HEK293 (cell line): Measurements from ENCODE around the gene ACTA2.

Source experiments
- CTCF ChIA-PET: fragments of 350-600 bp; formaldehyde crosslinking; extraction: SDS; loops from one replicate; lab custom pipeline; 2021; ENCODE audit warnings: antibody characterized with exemption; lab: Yijun Ruan, JAX
- POLR2A ChIA-PET: fragments of 300-600 bp; formaldehyde crosslinking; extraction: SDS; loops from one replicate; lab custom pipeline; 2020; ENCODE audit warnings: antibody characterized with exemption, inconsistent platforms; lab: Yijun Ruan, JAX
- H3K27ac ChIP-seq: fragments of 200-500 bp; sonication (Bioruptor generic); 2 replicates; pipeline ENCODE4 v1.5.1; 2014; ENCODE audit warnings: low read depth, low read length, control low read depth, inconsistent platforms; ENCODE audit errors: extremely low read depth
- H3K36me3 ChIP-seq, 2 experiments: fragments of 200-500 bp in 1 of 2; sonication (Bioruptor generic) in 1 of 2; 1 replicate in 1 of 2; 2 replicates in 1 of 2; pipeline ENCODE4 v1.5.1; 2014 to 2017; ENCODE audit warnings: inconsistent platforms in 2 of 2, low read length in 2 of 2; ENCODE audit not compliant: control insufficient read depth in 2 of 2, insufficient read depth in 1 of 2
- H3K4me1 ChIP-seq: fragments of 200-500 bp; sonication (Bioruptor generic); 2 replicates; pipeline ENCODE4 v1.5.1; 2014; ENCODE audit warnings: mild to moderate bottlenecking, low read length, inconsistent platforms; ENCODE audit not compliant: control insufficient read depth, insufficient read depth
- H3K4me3 ChIP-seq: 2 replicates; pipeline ENCODE4 v1.5.1; 2011; ENCODE audit warnings: low read depth, mild to moderate bottlenecking, control low read depth, low read length, moderate library complexity
- H3K9me3 ChIP-seq: fragments of 200-500 bp; sonication (Bioruptor generic); 2 replicates; pipeline ENCODE4 v1.5.1; 2014; ENCODE audit warnings: low read depth, low read length, inconsistent platforms; ENCODE audit not compliant: control insufficient read depth, insufficient read depth
- AEBP2 ChIP-seq: fragments of 450-650 bp; formaldehyde crosslinking; IDR thresholded peaks from 2 replicates; pipeline ENCODE4 v1.5.1; 2016; ENCODE audit warnings: missing biosample characterization, missing genetic modification characterization, borderline replicate concordance
- GFI1B ChIP-seq: fragments of 450-650 bp; formaldehyde crosslinking; IDR thresholded peaks from 2 replicates; pipeline ENCODE4 v1.5.1; 2016; ENCODE audit warnings: missing biosample characterization, missing genetic modification characterization
- GLIS2 ChIP-seq: fragments of 450-650 bp; formaldehyde crosslinking; IDR thresholded peaks from 2 replicates; pipeline ENCODE4 v1.5.1; 2016; ENCODE audit warnings: missing biosample characterization, missing genetic modification characterization
- KLF1 ChIP-seq: fragments of 450-650 bp; formaldehyde crosslinking; IDR thresholded peaks from 2 replicates; pipeline ENCODE4 v1.5.1; 2016; ENCODE audit warnings: missing biosample characterization, missing genetic modification characterization
- PBX3 ChIP-seq: sonication (generic); formaldehyde crosslinking; IDR thresholded peaks from 2 replicates; pipeline ENCODE4 v1.8.1; 2022; ENCODE audit warnings: mild to moderate bottlenecking, moderate library complexity, missing genetic modification reagents
- SETDB1 ChIP-seq: IDR thresholded peaks from one replicate; pipeline ENCODE4 v1.6.1; 2017; ENCODE audit warnings: mild to moderate bottlenecking, low read length, moderate library complexity, mixed read lengths; ENCODE audit not compliant: insufficient read length
- ZEB2 ChIP-seq: fragments of 450-650 bp; formaldehyde crosslinking; IDR thresholded peaks from 2 replicates; pipeline ENCODE4 v1.5.1; 2016; ENCODE audit warnings: missing biosample characterization, missing genetic modification characterization
- ZNF121 ChIP-seq: fragments of 450-650 bp; formaldehyde crosslinking; IDR thresholded peaks from 2 replicates; pipeline ENCODE4 v1.5.1; 2016; ENCODE audit warnings: missing biosample characterization, missing genetic modification characterization
- ZNF140 ChIP-seq: fragments of 450-650 bp; formaldehyde crosslinking; IDR thresholded peaks from 2 replicates; pipeline ENCODE4 v1.5.1; 2016; ENCODE audit warnings: missing biosample characterization, missing genetic modification characterization
- ZNF146 ChIP-seq: fragments of 450-650 bp; formaldehyde crosslinking; IDR thresholded peaks from 2 replicates; pipeline ENCODE4 v1.5.1; 2016; ENCODE audit warnings: missing biosample characterization, missing genetic modification characterization
- ZNF16 ChIP-seq: fragments of 450-650 bp; formaldehyde crosslinking; IDR thresholded peaks from 2 replicates; pipeline ENCODE4 v1.5.1; 2016; ENCODE audit warnings: low read depth, missing biosample characterization, missing genetic modification characterization
- ZNF169 ChIP-seq: fragments of 450-650 bp; formaldehyde crosslinking; IDR thresholded peaks from 2 replicates; pipeline ENCODE4 v1.5.1; 2016; ENCODE audit warnings: missing biosample characterization, missing genetic modification characterization
- ZNF175 ChIP-seq: fragments of 450-650 bp; formaldehyde crosslinking; IDR thresholded peaks from 2 replicates; pipeline ENCODE4 v1.5.1; 2016; ENCODE audit warnings: missing biosample characterization, missing genetic modification characterization
- ZNF350 ChIP-seq: fragments of 450-650 bp; formaldehyde crosslinking; IDR thresholded peaks from 2 replicates; pipeline ENCODE4 v1.5.0; 2017; ENCODE audit warnings: missing biosample characterization, mild to moderate bottlenecking, missing genetic modification characterization
- ZNF48 ChIP-seq: fragments of 450-650 bp; formaldehyde crosslinking; IDR thresholded peaks from 2 replicates; pipeline ENCODE4 v1.5.1; 2016; ENCODE audit warnings: missing biosample characterization, missing genetic modification characterization
- ZNF510 ChIP-seq: fragments of 450-650 bp; formaldehyde crosslinking; IDR thresholded peaks from 2 replicates; pipeline ENCODE4 v1.5.1; 2018; ENCODE audit warnings: mild to moderate bottlenecking, missing genetic modification characterization, missing biosample characterization; ENCODE audit not compliant: insufficient replicate concordance
- ZNF544 ChIP-seq: fragments of 450-650 bp; formaldehyde crosslinking; IDR thresholded peaks from 2 replicates; pipeline ENCODE4 v1.5.0; 2017; ENCODE audit warnings: missing biosample characterization, missing genetic modification characterization
- ZNF701 ChIP-seq: fragments of 450-650 bp; formaldehyde crosslinking; IDR thresholded peaks from 2 replicates; pipeline ENCODE4 v1.5.1; 2016; ENCODE audit warnings: missing biosample characterization, missing genetic modification characterization
- ZNF747 ChIP-seq: fragments of 450-650 bp; formaldehyde crosslinking; IDR thresholded peaks from 2 replicates; pipeline ENCODE4 v1.5.1; 2016; ENCODE audit warnings: missing biosample characterization, missing genetic modification characterization
- ZNF776 ChIP-seq: fragments of 450-650 bp; formaldehyde crosslinking; IDR thresholded peaks from 2 replicates; pipeline ENCODE4 v1.5.0; 2017; ENCODE audit warnings: missing biosample characterization, missing genetic modification characterization, borderline replicate concordance
- ZNF785 ChIP-seq: fragments of 450-650 bp; formaldehyde crosslinking; IDR thresholded peaks from 2 replicates; pipeline ENCODE4 v1.5.1; 2016; ENCODE audit warnings: missing biosample characterization, missing genetic modification characterization
- ZNF791 ChIP-seq: fragments of 450-650 bp; formaldehyde crosslinking; IDR thresholded peaks from 2 replicates; pipeline ENCODE4 v1.5.1; 2016; ENCODE audit warnings: missing biosample characterization, missing genetic modification characterization
- ZSCAN30 ChIP-seq: fragments of 450-650 bp; IDR thresholded peaks from 2 replicates; pipeline ENCODE4 v1.5.1; 2018; ENCODE audit warnings: missing biosample characterization, mild to moderate bottlenecking, missing genetic modification characterization, moderate library complexity
- TF ChIP-seq, protein P1 (sequence below): fragments of 450-650 bp; formaldehyde crosslinking; IDR thresholded peaks from 2 replicates; pipeline ENCODE4 v1.5.1; 2016; ENCODE audit warnings: missing biosample characterization, missing genetic modification characterization, borderline replicate concordance

ACTA2 gene

GRCh38 chr10:88989423-88989822 is 36.9 kb upstream of the ACTA2 start (continued):
- TF ChIP-seq, protein P1, sequence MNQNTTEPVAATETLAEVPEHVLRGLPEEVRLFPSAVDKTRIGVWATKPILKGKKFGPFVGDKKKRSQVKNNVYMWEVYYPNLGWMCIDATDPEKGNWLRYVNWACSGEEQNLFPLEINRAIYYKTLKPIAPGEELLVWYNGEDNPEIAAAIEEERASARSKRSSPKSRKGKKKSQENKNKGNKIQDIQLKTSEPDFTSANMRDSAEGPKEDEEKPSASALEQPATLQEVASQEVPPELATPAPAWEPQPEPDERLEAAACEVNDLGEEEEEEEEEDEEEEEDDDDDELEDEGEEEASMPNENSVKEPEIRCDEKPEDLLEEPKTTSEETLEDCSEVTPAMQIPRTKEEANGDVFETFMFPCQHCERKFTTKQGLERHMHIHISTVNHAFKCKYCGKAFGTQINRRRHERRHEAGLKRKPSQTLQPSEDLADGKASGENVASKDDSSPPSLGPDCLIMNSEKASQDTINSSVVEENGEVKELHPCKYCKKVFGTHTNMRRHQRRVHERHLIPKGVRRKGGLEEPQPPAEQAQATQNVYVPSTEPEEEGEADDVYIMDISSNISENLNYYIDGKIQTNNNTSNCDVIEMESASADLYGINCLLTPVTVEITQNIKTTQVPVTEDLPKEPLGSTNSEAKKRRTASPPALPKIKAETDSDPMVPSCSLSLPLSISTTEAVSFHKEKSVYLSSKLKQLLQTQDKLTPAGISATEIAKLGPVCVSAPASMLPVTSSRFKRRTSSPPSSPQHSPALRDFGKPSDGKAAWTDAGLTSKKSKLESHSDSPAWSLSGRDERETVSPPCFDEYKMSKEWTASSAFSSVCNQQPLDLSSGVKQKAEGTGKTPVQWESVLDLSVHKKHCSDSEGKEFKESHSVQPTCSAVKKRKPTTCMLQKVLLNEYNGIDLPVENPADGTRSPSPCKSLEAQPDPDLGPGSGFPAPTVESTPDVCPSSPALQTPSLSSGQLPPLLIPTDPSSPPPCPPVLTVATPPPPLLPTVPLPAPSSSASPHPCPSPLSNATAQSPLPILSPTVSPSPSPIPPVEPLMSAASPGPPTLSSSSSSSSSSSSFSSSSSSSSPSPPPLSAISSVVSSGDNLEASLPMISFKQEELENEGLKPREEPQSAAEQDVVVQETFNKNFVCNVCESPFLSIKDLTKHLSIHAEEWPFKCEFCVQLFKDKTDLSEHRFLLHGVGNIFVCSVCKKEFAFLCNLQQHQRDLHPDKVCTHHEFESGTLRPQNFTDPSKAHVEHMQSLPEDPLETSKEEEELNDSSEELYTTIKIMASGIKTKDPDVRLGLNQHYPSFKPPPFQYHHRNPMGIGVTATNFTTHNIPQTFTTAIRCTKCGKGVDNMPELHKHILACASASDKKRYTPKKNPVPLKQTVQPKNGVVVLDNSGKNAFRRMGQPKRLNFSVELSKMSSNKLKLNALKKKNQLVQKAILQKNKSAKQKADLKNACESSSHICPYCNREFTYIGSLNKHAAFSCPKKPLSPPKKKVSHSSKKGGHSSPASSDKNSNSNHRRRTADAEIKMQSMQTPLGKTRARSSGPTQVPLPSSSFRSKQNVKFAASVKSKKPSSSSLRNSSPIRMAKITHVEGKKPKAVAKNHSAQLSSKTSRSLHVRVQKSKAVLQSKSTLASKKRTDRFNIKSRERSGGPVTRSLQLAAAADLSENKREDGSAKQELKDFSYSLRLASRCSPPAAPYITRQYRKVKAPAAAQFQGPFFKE (tag by site-specific recombination), result no peak
- TF ChIP-seq ZNF747 (tag by site-specific recombination), result no peak
- TF ChIP-seq PBX3, result no peak
- no peak for TF ChIP-seq ZNF544 (tag by site-specific recombination)
- no peak for TF ChIP-seq ZNF48 (tag by site-specific recombination)
- TF ChIP-seq ZNF785 (tag by site-specific recombination), result no peak
- no peak for TF ChIP-seq KLF1 (tag by site-specific recombination)
- TF ChIP-seq ZNF169 (tag by site-specific recombination), result no peak
- no peak for TF ChIP-seq GLIS2 (tag by site-specific recombination)
- no peak for TF ChIP-seq ZNF175 (tag by site-specific recombination)
- no peak for TF ChIP-seq AEBP2 (tag by site-specific recombination)
- TF ChIP-seq ZNF510 (tag by site-specific recombination), result no peak

DNA sequence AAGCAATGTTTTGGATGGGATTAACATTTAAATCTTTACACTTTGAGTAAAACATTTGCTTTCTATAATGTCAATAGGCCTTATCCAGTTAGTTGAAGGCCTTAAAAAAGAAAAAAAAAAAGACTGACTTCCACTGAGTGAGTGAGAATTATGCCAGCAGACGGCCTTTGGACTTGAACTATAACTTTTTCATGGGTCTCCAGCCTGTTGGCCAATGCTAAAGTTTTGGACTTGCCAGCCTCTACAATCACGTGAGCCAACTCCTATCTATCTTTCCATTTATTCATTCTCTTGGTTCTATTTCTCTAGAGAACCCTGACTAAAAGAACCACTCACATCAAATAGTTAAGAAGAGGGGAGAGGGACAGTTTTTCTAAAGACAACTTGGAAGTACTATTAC is 35.3 kb upstream of the ACTA2 start:
- no peak overlapping the region for H3K4me3 ChIP-seq
- POLR2A ChIA-PET, result no interaction called here
- CTCF ChIA-PET, result interaction anchor here (0.8 to 7.4 kb wide), 14 partner anchors 8 to 226 kb away, joined by 3 to 137 read pairs (median 6); partner anchors contain the start of gene CH25H
- H3K9me3 ChIP-seq, result no peaks in the 10 kb centered on the region
- H3K36me3 ChIP-seq, result peaks cover 0 to 3% of the 10 kb centered on the region in 2 experiments; a peak in 1 of 3 replicates
- no peak overlapping the region for H3K27ac ChIP-seq
- H3K4me1 ChIP-seq, result peaks cover 7% of the 10 kb centered on the region
- TF ChIP-seq ZSCAN30 (tag by site-specific recombination) (no peak), ZEB2 (tag by site-specific recombination) (no peak), ZNF776 (tag by site-specific recombination) (no peak), ZNF140 (no peak), SETDB1 (no peak), ZNF16 (no peak), ZNF791 (no peak), GFI1B (tag by site-specific recombination) (no peak), ZNF701 (tag by site-specific recombination) (no peak), ZNF146 (no peak), ZNF350 (no peak), ZNF121 (tag by site-specific recombination) (no peak)
- TF ChIP-seq, protein P1 (tag by site-specific recombination), result no peak
